Measurements from ENCODE around the gene RSRC1. TPM values are rescaled to one million over a fixed set of nuclear protein-coding genes. Genes with fewer than 3 reads are reported as not detected.

Gene RSRC1
- total and polyA plus RNA-seq, 2 of the 8 experiments (the other 6 are each of a cell fraction or from before 2014, with no cell fraction given) = 2.0 to 27.9 TPM

DNA sequence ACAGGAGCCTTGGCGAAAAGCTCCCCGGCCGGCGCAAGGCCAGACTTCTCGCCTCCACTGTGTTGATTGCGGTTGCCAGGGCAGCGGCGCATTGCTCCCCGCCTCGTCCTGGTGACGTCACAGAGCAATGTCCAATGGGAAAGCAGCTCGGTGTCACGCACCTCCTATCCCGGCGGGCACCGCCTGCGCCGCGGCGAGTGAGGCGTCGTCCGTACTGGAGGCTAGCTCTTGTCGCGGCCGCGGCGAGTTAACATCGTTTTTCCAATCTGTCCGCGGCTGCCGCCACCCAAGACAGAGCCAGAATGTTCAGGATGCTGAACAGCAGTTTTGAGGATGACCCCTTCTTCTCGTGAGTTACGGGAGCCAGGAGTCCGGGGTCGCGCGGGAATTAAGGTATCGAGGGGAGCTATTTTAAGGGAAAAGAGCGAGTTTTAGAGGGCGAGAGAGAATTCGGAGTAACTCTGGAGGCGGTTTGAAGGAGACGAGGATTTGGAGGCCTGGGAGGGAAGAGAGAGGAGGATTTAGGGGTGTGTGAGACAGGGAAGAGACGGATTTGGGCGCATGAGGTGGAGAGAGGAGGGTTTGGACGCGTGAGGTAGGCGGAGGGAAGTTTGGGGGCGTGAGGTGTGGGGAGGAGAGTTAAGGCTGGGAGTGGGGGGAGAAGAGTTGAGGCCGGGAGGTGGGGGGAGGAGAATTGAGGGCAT is 461.3 kb downstream of the RSRC1 start, which contains the start of gene MLF1:
TSS of gene MLF1 (plus strand) at position 196 of the 704 bp plus-strand sequence. CDS start at position 303, 107 bp downstream.
- H3K4me3 ChIP-seq (ENCODE audit: extremely low read depth in 1 of 4, insufficient read depth in 2 of 4, low read depth in 3 of 4, low read length in 4 of 4) = peak within 1 kb of the TSS; percentile 38 to 66 (median 60)
- peaks cover 0 to 14% (median 3%) of the 10 kb centered on the region in 4 experiments; a peak in 2 of 7 replicates for H3K4me1 ChIP-seq (replicated peaks in 1 of 4; ENCODE audit: control insufficient read depth in 3 of 4, insufficient read depth in 4 of 4, low read length in 3 of 4)
- FAIRE-seq (peak; percentile 94), DNase-seq (ENCODE audit: low read depth in 1 of 2, low spot score in 2 of 2) (peak; percentile 86 to 98)
- 3% methylated on average over 40 of the region's 51 CpGs; no CpG with 5 or more reads in 1 of the 2 experiments for WGBS, 2 experiments (ENCODE audit: extremely low coverage in 1 of 2, insufficient coverage in 1 of 2, insufficient read length in 1 of 2, insufficient replicate concordance in 2 of 2, low coverage in 1 of 2, low lambda C conversion rate in 2 of 2, missing lambda C conversion rate in 1 of 2)
- H2BK20ac ChIP-seq (ENCODE audit: low read length) = no peak within 1 kb of the TSS
- H2AK5ac ChIP-seq (ENCODE audit: low read depth, low read length) = peak within 1 kb of the TSS; percentile 78; the same call in 1 of the 2 replicates
- no peak within 1 kb of the TSS for H2BK15ac ChIP-seq (ENCODE audit: low read length)
- no peaks in the 10 kb centered on the region; the same call in 1 of the 2 replicates for H3K79me1 ChIP-seq (ENCODE audit: low read depth, low read length)
- peak within 1 kb of the TSS; percentile 14 for H3K56ac ChIP-seq (replicated peaks; ENCODE audit: insufficient read length, low read depth, low read length)
- H3K9ac ChIP-seq (replicated peaks in 1 of 4; ENCODE audit: extremely low read depth in 1 of 4, low read depth in 3 of 4, low read length in 3 of 4) = peak within 1 kb of the TSS in 3 of 4 experiments; percentile 13 to 70 (median 38); a peak in 5 of 7 replicates
- no peak within 1 kb of the TSS for H4K5ac ChIP-seq (ENCODE audit: insufficient read length, low read depth, low read length)
- H3K4me2 ChIP-seq (ENCODE audit: insufficient read depth in 1 of 2, low read depth in 2 of 2, low read length in 2 of 2) = peak within 1 kb of the TSS; percentile 65 to 89
- H3K79me2 ChIP-seq (ENCODE audit: control insufficient read depth in 1 of 2, insufficient read depth in 2 of 2, low read length in 2 of 2) = 0 out of 4 replicates have a peak, but pooled peaks cover 0 to 4% of the 10 kb centered on the region in 2 experiments
- H3K18ac ChIP-seq (ENCODE audit: extremely low read depth, low read length) = no peak within 1 kb of the TSS; the same call in 1 of the 2 replicates
- peak within 1 kb of the TSS; percentile 45 for H2AFZ ChIP-seq (ENCODE audit: low read length)
- no peak within 1 kb of the TSS for H3K4ac ChIP-seq (replicated peaks; ENCODE audit: insufficient read length, low read depth, low read length)
- H3K14ac ChIP-seq (ENCODE audit: insufficient read length) = no peak within 1 kb of the TSS
- H2BK120ac ChIP-seq (replicated peaks; ENCODE audit: low read depth, low read length) = no peak within 1 kb of the TSS
- no peak within 1 kb of the TSS for H4K91ac ChIP-seq (replicated peaks; ENCODE audit: insufficient read length, low read length)
- H2BK5ac ChIP-seq (ENCODE audit: low read depth, low read length) = no peak within 1 kb of the TSS
- ChIA-PET POLR2A (ENCODE audit: partially characterized antibody) (interaction anchor here (0.6 to 1.5 kb wide), 8 partner anchors 10 to 230 kb away, joined by 3 to 6 read pairs (median 4); no protein-coding TSS in a partner anchor), CTCF (ENCODE audit: partially characterized antibody) (interaction anchor here (0.5 to 3.0 kb wide), 9 partner anchors 9 to 636 kb away, joined by 3 to 17 read pairs (median 5); partner anchors contain the start of gene GFM1)
- no peak within 1 kb of the TSS for H3K27ac ChIP-seq (ENCODE audit: low read depth, low read length)
- peaks cover 0 to 2% of the 10 kb centered on the region in 2 experiments for H4K20me1 ChIP-seq (replicated peaks in 1 of 2; ENCODE audit: control insufficient read depth in 1 of 2, insufficient read depth in 2 of 2, low read length in 2 of 2)
- H2BK12ac ChIP-seq (ENCODE audit: low read depth, low read length) = peak within 1 kb of the TSS; percentile 87; the same call in 1 of the 2 replicates
- peaks cover 15% of the 10 kb centered on the region for H3K23me2 ChIP-seq (ENCODE audit: low read depth, low read length)
- no peaks in the 10 kb centered on the region for H3K36me3 ChIP-seq (ENCODE audit: control insufficient read depth in 2 of 4, insufficient read depth in 4 of 4, low read length in 3 of 4)
- H3K9me3 ChIP-seq (ENCODE audit: insufficient read depth in 2 of 2, low read depth in 1 of 2, low read length in 1 of 2) = no peaks in the 10 kb centered on the region
- no peak within 1 kb of the TSS for H3K23ac ChIP-seq (ENCODE audit: insufficient read length)
- H4K8ac ChIP-seq (ENCODE audit: extremely low read depth, insufficient read depth, low read length) = peak within 1 kb of the TSS; percentile 86; the same call in 1 of the 2 replicates
- H3K27me3 ChIP-seq (replicated peaks in 1 of 4; ENCODE audit: control insufficient read depth in 3 of 4, extremely low read depth in 1 of 4, insufficient read depth in 3 of 4, low read length in 3 of 4) = peaks cover 0 to 13% (median 10%) of the 10 kb centered on the region in 4 experiments; a peak in 5 of 7 replicates
- TF ChIP-seq KDM4A (IDR thresholded peaks at IDR 0.05; ENCODE audit: low read depth, low read length, severe bottlenecking) = peak; percentile 92
- no peak for TF ChIP-seq CTBP2 (IDR thresholded peaks at IDR 0.05; ENCODE audit: borderline replicate concordance, insufficient read depth, insufficient read length, low read length)
- no peak for TF ChIP-seq JUN (IDR thresholded peaks at IDR 0.05; ENCODE audit: low read depth, low read length)
- no peak for TF ChIP-seq GABPA (IDR thresholded peaks at IDR 0.05; ENCODE audit: borderline replicate concordance, insufficient read depth, low read length)
- no peak for TF ChIP-seq NANOG (IDR thresholded peaks at IDR 0.05; ENCODE audit: insufficient read depth, low read depth, low read length, poor library complexity, severe bottlenecking)
- TF ChIP-seq CEBPB (IDR thresholded peaks at IDR 0.05; ENCODE audit: low read depth, low read length) = no peak

Data from H1 (cell line).